Measurements from ENCODE around the gene SPATA18. TPM values are rescaled to one million over a fixed set of nuclear protein-coding genes. Genes with fewer than 3 reads are reported as not detected.

Gene SPATA18
- total RNA-seq, 4 donors from 2014 or later, result 8.5 to 31.8 (median 11.8) TPM

- intact Hi-C loops (cut with DNase I; ENCODE audit: low total_unique reads), result no loop called here
Measured at GRCh38 chr4:52019936-52020657, 31.0 kb upstream of the SPATA18 start, which contains the start of gene LRRC66. Gene LRRC66, minus strand, starts transcription at chr4:52020363. Its CDS starts 2,750 bp downstream, at chr4:52017613.

GRCh38 chr4:52028970-52029369 is 22.1 kb upstream of the SPATA18 start:
- 70 to 75% methylated on average over 1 of the region's 1 CpG for whole genome bisulfite sequencing, 2 donors
- DNase-seq (ENCODE audit: low spot score in 2 of 2), result no peak
- H3K4me3 ChIP-seq (ENCODE audit: low read depth, poor library complexity, severe bottlenecking), result no peak overlapping the region
- intact Hi-C loops (cut with DNase I; ENCODE audit: low total_unique reads), result no loop called here
- no peak for TF ChIP-seq CTCF (IDR thresholded peaks at IDR 0.05)
- TF ChIP-seq POLR2A (IDR thresholded peaks at IDR 0.05), result no peak

More at GRCh38 chr4:52019936-52020657, 31.0 kb upstream of the SPATA18 start, which contains the start of gene LRRC66:
- 80 to 81% methylated on average over 6 of the region's 6 CpGs for WGBS, 2 donors
- DNase-seq (ENCODE audit: low spot score in 2 of 2), result no peak
- TF ChIP-seq POLR2A (IDR thresholded peaks at IDR 0.05) (no peak), CTCF (IDR thresholded peaks at IDR 0.05) (no peak)
- no peak within 1 kb of the TSS for H3K4me3 ChIP-seq (ENCODE audit: low read depth, poor library complexity, severe bottlenecking)

GRCh38 chr4:52032005-52032404 is 19.1 kb upstream of the SPATA18 start:
- intact Hi-C loops (cut with DNase I; ENCODE audit: low total_unique reads), result no loop called here

GRCh38 chr4:52035190-52035589 is 15.9 kb upstream of the SPATA18 start:
- H3K4me3 ChIP-seq (ENCODE audit: low read depth, poor library complexity, severe bottlenecking), result no peak overlapping the region
- TF ChIP-seq CTCF (IDR thresholded peaks at IDR 0.05) (no peak), POLR2A (IDR thresholded peaks at IDR 0.05) (no peak)
- 95% methylated on average over 2 of the region's 2 CpGs for WGBS, 2 donors
- no peak for DNase-seq (ENCODE audit: low spot score in 2 of 2)
- intact Hi-C loops (cut with DNase I; ENCODE audit: low total_unique reads), result no loop called here

More at GRCh38 chr4:52032005-52032404, 19.1 kb upstream of the SPATA18 start:
- no peak for TF ChIP-seq CTCF (IDR thresholded peaks at IDR 0.05)
- TF ChIP-seq POLR2A (IDR thresholded peaks at IDR 0.05), result no peak
- H3K4me3 ChIP-seq (ENCODE audit: low read depth, poor library complexity, severe bottlenecking), result no peak overlapping the region
- WGBS, 2 donors, result 92 to 100% methylated on average over 1 of the region's 1 CpG
- no peak for DNase-seq (ENCODE audit: low spot score in 2 of 2)

- intact Hi-C loops (cut with DNase I; ENCODE audit: low total_unique reads), result no loop called here
- no peak for TF ChIP-seq POLR2A (IDR thresholded peaks at IDR 0.05)
- no peak for TF ChIP-seq CTCF (IDR thresholded peaks at IDR 0.05)
- H3K4me3 ChIP-seq (ENCODE audit: low read depth, poor library complexity, severe bottlenecking), result no peak overlapping the region
- WGBS, 2 donors, result 49 to 50% methylated on average over 7 of the region's 7 CpGs
- DNase-seq (ENCODE audit: low spot score in 2 of 2), result no peak
Measured at GRCh38 chr4:52036886-52037530, 14.1 kb upstream of the SPATA18 start.
